ENCODE measurements around the gene USP3. TPM values are rescaled to one million over a fixed set of nuclear protein-coding genes. Genes with fewer than 3 reads are reported as not detected.

USP3 gene
- total RNA-seq, 4 donors from 2014 or later: 56.1 to 93.0 (median 73.7) TPM

DNA sequence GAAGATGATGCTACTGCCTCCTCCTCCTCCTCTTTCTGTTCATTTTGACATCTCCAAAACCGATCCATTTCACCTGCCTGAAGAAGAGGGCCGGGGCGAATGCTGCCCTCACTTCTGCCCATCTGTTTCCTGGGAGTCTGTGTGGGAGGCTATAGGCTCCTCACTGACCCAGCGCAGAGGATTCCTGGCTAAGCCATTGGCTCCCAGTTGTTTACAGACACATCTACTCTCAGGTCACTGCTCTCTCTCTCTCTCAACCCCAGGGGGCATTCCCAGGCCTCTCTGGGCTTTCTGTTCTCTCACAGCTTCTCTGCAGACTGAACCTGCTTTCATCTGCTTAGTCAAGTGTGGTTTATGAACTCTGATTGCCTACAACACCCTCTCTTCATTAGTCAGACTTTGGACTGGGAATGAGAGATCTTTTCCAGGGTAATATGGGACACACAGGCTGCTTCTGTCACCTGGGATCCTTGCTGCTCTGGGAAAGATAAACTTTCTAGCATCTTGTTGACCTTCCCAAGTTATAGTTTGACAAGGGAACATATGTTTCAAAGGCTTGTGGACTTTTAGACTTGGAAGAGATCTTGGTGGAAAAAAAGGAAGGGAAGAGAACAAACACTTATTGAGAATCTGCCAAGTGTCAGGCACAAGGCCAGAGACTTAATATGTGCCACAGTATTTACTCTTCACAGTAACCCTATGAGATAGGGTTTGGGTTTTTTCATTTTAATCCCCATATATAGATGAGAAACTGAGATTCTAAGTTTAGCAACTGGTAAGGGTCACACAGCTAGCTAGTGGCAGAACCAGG is 30.2 kb upstream of the USP3 start:
- H3K27me3 ChIP-seq: no peaks in the 10 kb centered on the region
- peak; percentile 74 for DNase-seq
- peaks cover 15 to 48% (median 32%) of the 10 kb centered on the region in 4 donors for H3K4me1 ChIP-seq
- intact Hi-C loops (cut with DNase I; ENCODE audit: low total_unique reads) (no loop called here), in situ Hi-C loops (cut with MboI; ENCODE audit: low pct_ligation_motif_present in 1 of 4, low pct_unique_long_range_greater_than_20kb in 1 of 4, low sequenced_read_pairs in 3 of 4) (loop anchor here in 1 of 4 donors (25.0 kb wide), 1 partner anchor 588 kb away; no protein-coding TSS in a partner anchor)
- TF ChIP-seq CTCF (IDR thresholded peaks at IDR 0.05): peak in 2 of 5 experiments; percentile 25 to 50
- TF ChIP-seq EP300 (IDR thresholded peaks at IDR 0.05; ENCODE audit: low read depth): no peak
- TF ChIP-seq POLR2AphosphoS5 (IDR thresholded peaks at IDR 0.05): peak in 2 of 3 donors; percentile 64 to 68
- TF ChIP-seq POLR2A (IDR thresholded peaks at IDR 0.05): peak; percentile 30
- H3K9me3 ChIP-seq: no peaks in the 10 kb centered on the region
- H3K36me3 ChIP-seq: no peaks in the 10 kb centered on the region
- H3K4me3 ChIP-seq: no peak overlapping the region
- H3K27ac ChIP-seq: peak overlapping the region; percentile 73 to 82 (median 76)
- 24% methylated on average over 4 of the region's 4 CpGs; no CpG with 5 or more reads in 1 of the 2 donors for WGBS, 2 donors (ENCODE audit: low coverage in 1 of 2)

GRCh38 chr15:63474810-63475316 is 29.5 kb upstream of the USP3 start:
- TF ChIP-seq POLR2A (IDR thresholded peaks at IDR 0.05) (no peak), EP300 (IDR thresholded peaks at IDR 0.05; ENCODE audit: low read depth) (no peak), CTCF (IDR thresholded peaks at IDR 0.05) (no peak), POLR2AphosphoS5 (IDR thresholded peaks at IDR 0.05) (no peak)
- in situ Hi-C loops (cut with MboI; ENCODE audit: low pct_ligation_motif_present in 1 of 4, low pct_unique_long_range_greater_than_20kb in 1 of 4, low sequenced_read_pairs in 3 of 4): loop anchor here in 1 of 4 donors (25.0 kb wide), 1 partner anchor 587 kb away; no protein-coding TSS in a partner anchor
- H3K4me1 ChIP-seq: peaks cover 15 to 55% (median 34%) of the 10 kb centered on the region in 4 donors

GRCh38 chr15:63475707-63476106 is 28.7 kb upstream of the USP3 start:
- DNase-seq: no peak
- Histone ChIP-seq H3K4me1 (peaks cover 15 to 63% (median 36%) of the 10 kb centered on the region in 4 donors), H3K9me3 (no peaks in the 10 kb centered on the region), H3K4me3 (no peak overlapping the region), H3K36me3 (no peaks in the 10 kb centered on the region), H3K27ac (peak overlapping the region; percentile 10 to 82 (median 49)), H3K27me3 (no peaks in the 10 kb centered on the region)
- in situ Hi-C loops (cut with MboI; ENCODE audit: low pct_ligation_motif_present in 1 of 4, low pct_unique_long_range_greater_than_20kb in 1 of 4, low sequenced_read_pairs in 3 of 4) (no loop called here), intact Hi-C loops (cut with DNase I; ENCODE audit: low total_unique reads) (no loop called here)
- TF ChIP-seq POLR2A (IDR thresholded peaks at IDR 0.05) (no peak), CTCF (IDR thresholded peaks at IDR 0.05) (no peak), EP300 (IDR thresholded peaks at IDR 0.05; ENCODE audit: low read depth) (no peak), POLR2AphosphoS5 (IDR thresholded peaks at IDR 0.05) (no peak)
- 90 to 96% methylated on average over 3 to 9 of the region's 9 CpGs for WGBS, 2 donors (ENCODE audit: low coverage in 1 of 2)

More at GRCh38 chr15:63474810-63475316, 29.5 kb upstream of the USP3 start:
- peak; percentile 67 for DNase-seq
- 50 to 80% methylated on average over 1 to 9 of the region's 9 CpGs for WGBS, 2 donors (ENCODE audit: low coverage in 1 of 2)
- H3K4me3 ChIP-seq: no peak overlapping the region
- no peaks in the 10 kb centered on the region for H3K36me3 ChIP-seq
- intact Hi-C loops (cut with DNase I; ENCODE audit: low total_unique reads): no loop called here
- H3K27ac ChIP-seq: peak overlapping the region; percentile 73 to 82 (median 76)
- H3K27me3 ChIP-seq: no peaks in the 10 kb centered on the region
- H3K9me3 ChIP-seq: no peaks in the 10 kb centered on the region

- in situ Hi-C loops (cut with MboI; ENCODE audit: low pct_ligation_motif_present in 1 of 4, low pct_unique_long_range_greater_than_20kb in 1 of 4, low sequenced_read_pairs in 3 of 4) (no loop called here), intact Hi-C loops (cut with DNase I; ENCODE audit: low total_unique reads) (no loop called here)
- no peaks in the 10 kb centered on the region for H3K27me3 ChIP-seq
- TF ChIP-seq POLR2AphosphoS5 (IDR thresholded peaks at IDR 0.05) (peak in 2 of 3 donors; percentile 11 to 21), EP300 (IDR thresholded peaks at IDR 0.05; ENCODE audit: low read depth) (no peak)
- peak overlapping the region in 3 of 4 donors; percentile 18 to 82 (median 38) for H3K27ac ChIP-seq
- 43 to 61% methylated on average over 1 to 2 of the region's 2 CpGs for WGBS, 2 donors (ENCODE audit: low coverage in 1 of 2)
- peaks cover 15 to 65% (median 36%) of the 10 kb centered on the region in 4 donors for H3K4me1 ChIP-seq
- no peaks in the 10 kb centered on the region for H3K36me3 ChIP-seq
- no peak overlapping the region for H3K4me3 ChIP-seq
- DNase-seq: no peak
- no peaks in the 10 kb centered on the region for H3K9me3 ChIP-seq
Measured at GRCh38 chr15:63476229-63476632, 28.2 kb upstream of the USP3 start.

Data from transverse colon (tissue), 4 donors.